ENCODE measurements around the gene PLEK.
"Not testable (repeated sequence)": the region's sequence is repeated elsewhere in the genome, so short reads cannot be mapped to it uniquely, and the experiment has no call there.

PLEK gene

GRCh38 chr2:68375582-68375981 lies 10.5 kb downstream of the PLEK start:
- no peaks in the 10 kb centered on the region for H3K27me3 Mint-ChIP-seq (ENCODE audit: low read depth)
- TF ChIP-seq, protein P1, sequence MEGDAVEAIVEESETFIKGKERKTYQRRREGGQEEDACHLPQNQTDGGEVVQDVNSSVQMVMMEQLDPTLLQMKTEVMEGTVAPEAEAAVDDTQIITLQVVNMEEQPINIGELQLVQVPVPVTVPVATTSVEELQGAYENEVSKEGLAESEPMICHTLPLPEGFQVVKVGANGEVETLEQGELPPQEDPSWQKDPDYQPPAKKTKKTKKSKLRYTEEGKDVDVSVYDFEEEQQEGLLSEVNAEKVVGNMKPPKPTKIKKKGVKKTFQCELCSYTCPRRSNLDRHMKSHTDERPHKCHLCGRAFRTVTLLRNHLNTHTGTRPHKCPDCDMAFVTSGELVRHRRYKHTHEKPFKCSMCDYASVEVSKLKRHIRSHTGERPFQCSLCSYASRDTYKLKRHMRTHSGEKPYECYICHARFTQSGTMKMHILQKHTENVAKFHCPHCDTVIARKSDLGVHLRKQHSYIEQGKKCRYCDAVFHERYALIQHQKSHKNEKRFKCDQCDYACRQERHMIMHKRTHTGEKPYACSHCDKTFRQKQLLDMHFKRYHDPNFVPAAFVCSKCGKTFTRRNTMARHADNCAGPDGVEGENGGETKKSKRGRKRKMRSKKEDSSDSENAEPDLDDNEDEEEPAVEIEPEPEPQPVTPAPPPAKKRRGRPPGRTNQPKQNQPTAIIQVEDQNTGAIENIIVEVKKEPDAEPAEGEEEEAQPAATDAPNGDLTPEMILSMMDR (IDR thresholded peaks at IDR 0.05; ENCODE audit: unreplicated experiment in 3 of 3) = no peak
- no peaks in the 10 kb centered on the region for H3K4me1 Mint-ChIP-seq
- H3K9me3 Mint-ChIP-seq = no peaks in the 10 kb centered on the region
- no peak overlapping the region for H3K27ac Mint-ChIP-seq
- no peaks in the 10 kb centered on the region for H3K36me3 Mint-ChIP-seq (ENCODE audit: low read depth)
- H3K4me3 Mint-ChIP-seq = no peak overlapping the region

- H3K27ac Mint-ChIP-seq = no peak overlapping the region
- no peaks in the 10 kb centered on the region for H3K9me3 Mint-ChIP-seq
- TF ChIP-seq, protein P1 (IDR thresholded peaks at IDR 0.05; ENCODE audit: unreplicated experiment in 3 of 3) = no peak
- H3K36me3 Mint-ChIP-seq (ENCODE audit: low read depth) = no peaks in the 10 kb centered on the region
- H3K27me3 Mint-ChIP-seq (ENCODE audit: low read depth) = no peaks in the 10 kb centered on the region
- H3K4me3 Mint-ChIP-seq = no peak overlapping the region
- no peaks in the 10 kb centered on the region for H3K4me1 Mint-ChIP-seq
These were observed 12.2 kb downstream of the PLEK start for GRCh38 chr2:68377137-68377780.

- H3K36me3 Mint-ChIP-seq (ENCODE audit: low read depth); H3K27ac Mint-ChIP-seq; H3K9me3 Mint-ChIP-seq; H3K4me3 Mint-ChIP-seq; H3K27me3 Mint-ChIP-seq (ENCODE audit: low read depth); H3K4me1 Mint-ChIP-seq: not testable (repeated sequence)
These were observed 13.7 kb downstream of the PLEK start for GRCh38 chr2:68378779-68379178.

DNA sequence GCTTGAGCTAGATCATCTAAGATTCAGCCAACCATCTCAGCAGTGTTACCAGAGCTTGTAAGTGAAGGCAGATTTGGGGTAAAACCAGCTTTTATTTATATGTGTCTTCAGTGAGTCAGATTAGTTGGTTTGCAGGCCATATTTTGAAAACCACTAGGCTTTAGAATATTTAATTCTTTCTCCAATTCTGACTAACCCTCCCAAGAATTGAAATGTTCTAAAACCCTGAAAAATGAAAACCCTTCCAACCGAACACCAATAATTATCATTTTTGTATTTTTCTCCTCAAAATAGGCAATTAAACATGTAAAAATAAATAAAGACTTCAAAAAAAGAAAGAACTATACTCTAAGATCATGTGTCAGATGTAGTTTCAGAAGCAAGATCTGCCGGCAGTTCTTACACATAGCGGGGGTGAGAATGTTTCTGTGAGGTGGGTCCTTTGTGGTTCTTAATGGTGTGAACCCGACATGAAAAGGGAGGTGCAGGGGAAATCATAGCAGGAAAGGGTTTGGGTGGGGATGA lies 14.2 kb downstream of the PLEK start:
- no peaks in the 10 kb centered on the region for H3K9me3 Mint-ChIP-seq
- H3K4me1 Mint-ChIP-seq = no peaks in the 10 kb centered on the region
- no peaks in the 10 kb centered on the region for H3K36me3 Mint-ChIP-seq (ENCODE audit: low read depth)
- no peak overlapping the region for H3K4me3 Mint-ChIP-seq
- TF ChIP-seq, protein P1 (IDR thresholded peaks at IDR 0.05; ENCODE audit: unreplicated experiment in 3 of 3) = no peak
- no peak overlapping the region for H3K27ac Mint-ChIP-seq
- H3K27me3 Mint-ChIP-seq (ENCODE audit: low read depth) = no peaks in the 10 kb centered on the region

DNA sequence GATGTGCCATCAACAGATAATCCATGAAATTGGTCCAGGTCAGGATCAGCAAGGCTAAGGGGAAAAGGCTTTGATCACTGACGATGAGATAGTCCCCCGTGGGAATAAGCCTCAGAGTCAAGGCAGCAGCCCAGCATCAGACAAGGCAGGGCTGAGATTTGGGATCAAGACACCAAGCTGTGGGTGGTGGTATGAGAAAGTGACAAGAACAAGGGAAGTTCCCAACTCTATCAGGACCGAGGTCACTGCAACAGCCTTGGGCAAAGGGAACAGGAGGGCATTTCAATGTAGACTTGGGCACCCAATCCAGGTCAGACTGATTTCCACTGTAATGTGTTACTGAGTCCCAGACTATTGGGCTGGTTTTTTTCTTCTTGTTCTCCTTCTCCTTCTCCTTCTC lies 18.7 kb downstream of the PLEK start:
- Mint-ChIP-seq H3K9me3 (no peaks in the 10 kb centered on the region), H3K4me3 (no peak overlapping the region), H3K27me3 (ENCODE audit: low read depth) (peaks cover 9% of the 10 kb centered on the region), H3K27ac (no peak overlapping the region), H3K36me3 (ENCODE audit: low read depth) (no peaks in the 10 kb centered on the region), H3K4me1 (no peaks in the 10 kb centered on the region)
- TF ChIP-seq, protein P1 (IDR thresholded peaks at IDR 0.05; ENCODE audit: unreplicated experiment in 3 of 3) = no peak

GRCh38 chr2:68384485-68385107 lies 19.5 kb downstream of the PLEK start:
- Mint-ChIP-seq H3K9me3 (no peaks in the 10 kb centered on the region), H3K27ac (no peak overlapping the region), H3K36me3 (ENCODE audit: low read depth) (no peaks in the 10 kb centered on the region), H3K4me3 (no peak overlapping the region), H3K4me1 (no peaks in the 10 kb centered on the region), H3K27me3 (ENCODE audit: low read depth) (peaks cover 12% of the 10 kb centered on the region)
- TF ChIP-seq, protein P1 (IDR thresholded peaks at IDR 0.05; ENCODE audit: unreplicated experiment in 3 of 3) = no peak
